ENCODE measurements around the gene TANGO2.

The TANGO2 gene

GRCh38 chr22:20055144-20055543, 34.2 kb downstream of the TANGO2 start:
- H3K9me3 Mint-ChIP-seq = no peaks in the 10 kb centered on the region
- peaks cover 10% of the 10 kb centered on the region for H3K4me1 Mint-ChIP-seq
- H3K4me3 Mint-ChIP-seq = no peak overlapping the region
- H3K27ac Mint-ChIP-seq = no peak overlapping the region
- H3K27me3 Mint-ChIP-seq (ENCODE audit: low read depth) = no peaks in the 10 kb centered on the region
- H3K36me3 Mint-ChIP-seq (ENCODE audit: low read depth) = no peaks in the 10 kb centered on the region
- TF ChIP-seq CTCF (IDR thresholded peaks at IDR 0.05; ENCODE audit: unreplicated experiment in 3 of 3) = no peak

GRCh38 chr22:20055654-20056053, 34.7 kb downstream of the TANGO2 start:
- H3K4me1 Mint-ChIP-seq = peaks cover 10% of the 10 kb centered on the region
- H3K4me3 Mint-ChIP-seq = no peak overlapping the region
- no peak overlapping the region for H3K27ac Mint-ChIP-seq
- no peaks in the 10 kb centered on the region for H3K36me3 Mint-ChIP-seq (ENCODE audit: low read depth)
- no peaks in the 10 kb centered on the region for H3K27me3 Mint-ChIP-seq (ENCODE audit: low read depth)
- TF ChIP-seq CTCF (IDR thresholded peaks at IDR 0.05; ENCODE audit: unreplicated experiment in 3 of 3) = no peak
- H3K9me3 Mint-ChIP-seq = no peaks in the 10 kb centered on the region

- no peak for TF ChIP-seq CTCF (IDR thresholded peaks at IDR 0.05; ENCODE audit: unreplicated experiment in 3 of 3)
- Mint-ChIP-seq H3K4me3 (no peak overlapping the region), H3K9me3 (no peaks in the 10 kb centered on the region), H3K27ac (no peak overlapping the region), H3K4me1 (peaks cover 10% of the 10 kb centered on the region), H3K27me3 (ENCODE audit: low read depth) (no peaks in the 10 kb centered on the region), H3K36me3 (ENCODE audit: low read depth) (no peaks in the 10 kb centered on the region)
Observed at GRCh38 chr22:20056161-20056560, 35.3 kb downstream of the TANGO2 start.

- H3K4me1 Mint-ChIP-seq = peaks cover 10% of the 10 kb centered on the region
- no peaks in the 10 kb centered on the region for H3K27me3 Mint-ChIP-seq (ENCODE audit: low read depth)
- no peak for TF ChIP-seq CTCF (IDR thresholded peaks at IDR 0.05; ENCODE audit: unreplicated experiment in 3 of 3)
Observed at GRCh38 chr22:20056696-20057386, 35.9 kb downstream of the TANGO2 start.

GRCh38 chr22:20057596-20058268, 36.8 kb downstream of the TANGO2 start:
- Mint-ChIP-seq H3K9me3 (no peaks in the 10 kb centered on the region), H3K27me3 (ENCODE audit: low read depth) (no peaks in the 10 kb centered on the region), H3K36me3 (ENCODE audit: low read depth) (no peaks in the 10 kb centered on the region), H3K4me3 (no peak overlapping the region), H3K4me1 (peaks cover 10% of the 10 kb centered on the region), H3K27ac (no peak overlapping the region)
- no peak for TF ChIP-seq CTCF (IDR thresholded peaks at IDR 0.05; ENCODE audit: unreplicated experiment in 3 of 3)

More at GRCh38 chr22:20056696-20057386, 35.9 kb downstream of the TANGO2 start:
- Mint-ChIP-seq H3K9me3 (no peaks in the 10 kb centered on the region), H3K36me3 (ENCODE audit: low read depth) (no peaks in the 10 kb centered on the region), H3K4me3 (no peak overlapping the region), H3K27ac (no peak overlapping the region)
